K562 (cell line): ENCODE data around the gene TPD52L1. TPM values are rescaled to one million over a fixed set of nuclear protein-coding genes. Genes with fewer than 3 reads are reported as not detected.

Source experiments
- CBFB ChIP-seq: sonication (generic); formaldehyde crosslinking; IDR thresholded peaks from 2 replicates; pipeline ENCODE4 v1.4.0; 2020; ENCODE audit warnings: mild to moderate bottlenecking, missing genetic modification reagents
- CREM ChIP-seq: IDR thresholded peaks from 2 replicates; pipeline ENCODE4 v1.6.1; 2014; ENCODE audit warnings: antibody characterized with exemption, low read depth
- ELK3 ChIP-seq: fragments of 450-650 bp; formaldehyde crosslinking; IDR thresholded peaks from 2 replicates; pipeline ENCODE4 v1.4.0; 2020; ENCODE audit warnings: mild to moderate bottlenecking
- ETV1 ChIP-seq: fragments of 450-650 bp; conservative IDR thresholded peaks from 2 replicates; pipeline ENCODE4 v1.6.1; 2016; ENCODE audit warnings: missing genetic modification characterization, control low read depth, low read depth, missing compliant biosample characterization
- ETV6 ChIP-seq, 3 experiments: fragments of 150-350 bp in 1 of 3; sonication (generic) in 1 of 3; formaldehyde crosslinking in 1 of 3; IDR thresholded peaks; 2 replicates each; pipeline versions ENCODE4 v1.6.1 to v1.8.0; 2014 to 2022; ENCODE audit warnings: borderline replicate concordance in 2 of 3, low read depth in 2 of 3, antibody characterized with exemption in 1 of 3, low read length in 1 of 3, mild to moderate bottlenecking in 1 of 3, missing genetic modification reagents in 1 of 3
- HDAC3 ChIP-seq: fragments of 450-650 bp; IDR thresholded peaks from 2 replicates; pipeline ENCODE4 v1.6.1; 2018; ENCODE audit warnings: borderline replicate concordance, mild to moderate bottlenecking, moderate library complexity; ENCODE audit not compliant: partially characterized antibody
- JUND ChIP-seq, 2 experiments: IDR thresholded peaks; 2 replicates in 1 of 2; 3 replicates in 1 of 2; pipeline ENCODE4 v1.6.1; 2011; ENCODE audit warnings: borderline replicate concordance in 2 of 2, low read depth in 2 of 2, low read length in 2 of 2, improper control_type of control experiment in 1 of 2, missing biosample characterization in 1 of 2, missing genetic modification characterization in 1 of 2, missing genetic modification reagents in 1 of 2
- KLF16 ChIP-seq: IDR thresholded peaks from 2 replicates; pipeline ENCODE4 v1.6.1; 2016; ENCODE audit warnings: antibody characterized with exemption
- MEIS2 ChIP-seq: fragments of 450-650 bp; IDR thresholded peaks from 2 replicates; pipeline ENCODE4 v1.6.1; 2014; ENCODE audit warnings: mild to moderate bottlenecking; ENCODE audit not compliant: partially characterized antibody
- MIER1 ChIP-seq: fragments of 450-650 bp; IDR thresholded peaks from 2 replicates; pipeline ENCODE4 v1.6.1; 2016; ENCODE audit warnings: antibody characterized with exemption, mild to moderate bottlenecking, low read depth
- MTF1 ChIP-seq: fragments of 250-450 bp; sonication (Bioruptor Pico); IDR thresholded peaks from 2 replicates; pipeline ENCODE4 v1.9.0; 2021; ENCODE audit warnings: moderate library complexity, mild to moderate bottlenecking, inconsistent platforms, borderline replicate concordance
- NBN ChIP-seq: fragments of 450-650 bp; IDR thresholded peaks from 2 replicates; pipeline ENCODE4 v1.6.1; 2016; ENCODE audit warnings: low read depth, mild to moderate bottlenecking
- PURB ChIP-seq: sonication (generic); formaldehyde crosslinking; IDR thresholded peaks from 2 replicates; pipeline ENCODE4 v1.9.0; 2021; ENCODE audit warnings: low read depth, mild to moderate bottlenecking, missing genetic modification reagents
- RAD51 ChIP-seq: fragments of 450-650 bp; IDR thresholded peaks from 2 replicates; pipeline ENCODE4 v1.7.1; 2016; ENCODE audit warnings: low read depth, mild to moderate bottlenecking, borderline replicate concordance
- SMAD4 ChIP-seq: fragments of 250-450 bp; sonication (Bioruptor Pico); conservative IDR thresholded peaks from 2 replicates; pipeline ENCODE4 v1.8.0; 2021; ENCODE audit warnings: inconsistent platforms, mild to moderate bottlenecking, moderate library complexity
- SNRNP70 ChIP-seq: fragments of 200-400 bp; formaldehyde crosslinking; optimal IDR thresholded peaks from 2 replicates; pipeline ENCODE3; 2017; ENCODE audit warnings: low read depth, low read length
- TSC22D4 ChIP-seq: fragments of 450-650 bp; IDR thresholded peaks from 2 replicates; pipeline ENCODE4 v1.6.1; 2016; ENCODE audit warnings: missing genetic modification characterization, missing biosample characterization, control low read depth
- ZNF384 ChIP-seq: IDR thresholded peaks from 2 replicates; pipeline ENCODE4 v1.6.1; 2012; ENCODE audit warnings: low read depth, low read length, improper control_type of control experiment
- ZNF830 ChIP-seq: fragments of 250-450 bp; sonication (Bioruptor Pico); IDR thresholded peaks from 2 replicates; pipeline ENCODE4 v1.5.0; 2021; ENCODE audit warnings: mild to moderate bottlenecking
- ZSCAN29 ChIP-seq: fragments of 450-650 bp; IDR thresholded peaks from 2 replicates; pipeline ENCODE4 v1.6.1; 2017
- polyA plus RNA-seq, 8 experiments: library from polyadenylated mRNA; depleted of rRNA in 4 of 8; stranded (reverse) in 5 of 8; unstranded in 3 of 8; fragments of >200 nt; fragmentation: Nextera tagmentation in 2 of 8; fragmentation: Illumina TruSeq in 1 of 8; extraction: Ambion mirVana in 2 of 8; extraction: Trizol in 1 of 8; gene quantifications; 2 replicates each; pipeline versions ENCODE4 v1.2.1 to v1.2.3, GENCODE V29; 2011 to 2014; ENCODE audit warnings: inconsistent platforms in 1 of 8, missing spikeins in 1 of 8
- total RNA-seq, 7 experiments: library from RNA; depleted of rRNA in 6 of 7; stranded (reverse); fragments of >200 nt in 6 of 7; fragmentation: Illumina TruSeq in 2 of 7; extraction: Trizol in 2 of 7; gene quantifications; 2 replicates each; pipeline versions ENCODE4 v1.2.1 to v1.2.3, GENCODE V29; 2011 to 2021; ENCODE audit warnings: low replicate concordance in 1 of 7
- TF ChIP-seq, protein P1 (sequence below), 2 experiments: IDR thresholded peaks; 2 replicates each; pipeline ENCODE4 v1.6.1; 2012; ENCODE audit warnings: improper control_type of control experiment in 2 of 2, low read depth in 2 of 2, low read length in 2 of 2, borderline replicate concordance in 1 of 2
- TF ChIP-seq, protein P2 (sequence below): IDR thresholded peaks from 2 replicates; pipeline ENCODE4 v1.6.1; 2011; ENCODE audit warnings: borderline replicate concordance, low read depth, mild to moderate bottlenecking, moderate library complexity, low read length; ENCODE audit not compliant: insufficient read depth, poor library complexity, severe bottlenecking

The TPD52L1 gene
- total and polyA plus RNA-seq, 9 of the 15 experiments (the other 6 are each of a cell fraction or from before 2014, with no cell fraction given): 12.9 to 149 (median 75.7) TPM

GRCh38 chr6:125153391-125154117 is at the start of gene TPD52L1 (continued):
- TF ChIP-seq ZNF384 (0 out of 2 replicates have a peak, but pooled peaks have one; percentile 30), KLF16 (peak; percentile 87), PURB (no peak), TSC22D4 (tag) (no peak), HDAC3 (no peak), JUND (IDR thresholded peaks at IDR 0.05; ENCODE audit: borderline replicate concordance, low read depth, low read length) (peak; percentile 26; the same call in 1 of the 2 replicates), JUND (tag; IDR thresholded peaks at IDR 0.05; ENCODE audit: borderline replicate concordance, low read depth, low read length) (peak; percentile 21; the same call in 1 of the 3 replicates), CBFB (CRISPR knock-in tag) (no peak), CREM (peak; percentile 39; the same call in 1 of the 2 replicates), RAD51 (no peak), MIER1 (no peak), SMAD4 (CRISPR knock-in tag) (peak; percentile 80), ETV6 (IDR thresholded peaks at IDR 0.05; ENCODE audit: borderline replicate concordance in 1 of 2, low read depth in 2 of 2, low read length in 1 of 2) (no peak), ETV6 (CRISPR knock-in tag; IDR thresholded peaks at IDR 0.05; ENCODE audit: borderline replicate concordance) (0 out of 2 replicates have a peak, but pooled peaks have one; percentile 54), SNRNP70 (no peak), ETV1 (peak; percentile 62; the same call in 1 of the 2 replicates), NBN (no peak; the same call in 1 of the 2 replicates), ZNF830 (CRISPR knock-in tag) (no peak), MTF1 (CRISPR knock-in tag) (no peak), ELK3 (CRISPR knock-in tag) (no peak), ZSCAN29 (no peak), MEIS2 (no peak)
- TF ChIP-seq, protein P1, sequence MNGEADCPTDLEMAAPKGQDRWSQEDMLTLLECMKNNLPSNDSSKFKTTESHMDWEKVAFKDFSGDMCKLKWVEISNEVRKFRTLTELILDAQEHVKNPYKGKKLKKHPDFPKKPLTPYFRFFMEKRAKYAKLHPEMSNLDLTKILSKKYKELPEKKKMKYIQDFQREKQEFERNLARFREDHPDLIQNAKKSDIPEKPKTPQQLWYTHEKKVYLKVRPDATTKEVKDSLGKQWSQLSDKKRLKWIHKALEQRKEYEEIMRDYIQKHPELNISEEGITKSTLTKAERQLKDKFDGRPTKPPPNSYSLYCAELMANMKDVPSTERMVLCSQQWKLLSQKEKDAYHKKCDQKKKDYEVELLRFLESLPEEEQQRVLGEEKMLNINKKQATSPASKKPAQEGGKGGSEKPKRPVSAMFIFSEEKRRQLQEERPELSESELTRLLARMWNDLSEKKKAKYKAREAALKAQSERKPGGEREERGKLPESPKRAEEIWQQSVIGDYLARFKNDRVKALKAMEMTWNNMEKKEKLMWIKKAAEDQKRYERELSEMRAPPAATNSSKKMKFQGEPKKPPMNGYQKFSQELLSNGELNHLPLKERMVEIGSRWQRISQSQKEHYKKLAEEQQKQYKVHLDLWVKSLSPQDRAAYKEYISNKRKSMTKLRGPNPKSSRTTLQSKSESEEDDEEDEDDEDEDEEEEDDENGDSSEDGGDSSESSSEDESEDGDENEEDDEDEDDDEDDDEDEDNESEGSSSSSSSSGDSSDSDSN (IDR thresholded peaks at IDR 0.05; ENCODE audit: borderline replicate concordance in 1 of 2, low read depth in 2 of 2, low read length in 2 of 2): peak in 1 of 2 experiments; percentile 84; a peak in 1 of 4 replicates
- TF ChIP-seq, protein P2, sequence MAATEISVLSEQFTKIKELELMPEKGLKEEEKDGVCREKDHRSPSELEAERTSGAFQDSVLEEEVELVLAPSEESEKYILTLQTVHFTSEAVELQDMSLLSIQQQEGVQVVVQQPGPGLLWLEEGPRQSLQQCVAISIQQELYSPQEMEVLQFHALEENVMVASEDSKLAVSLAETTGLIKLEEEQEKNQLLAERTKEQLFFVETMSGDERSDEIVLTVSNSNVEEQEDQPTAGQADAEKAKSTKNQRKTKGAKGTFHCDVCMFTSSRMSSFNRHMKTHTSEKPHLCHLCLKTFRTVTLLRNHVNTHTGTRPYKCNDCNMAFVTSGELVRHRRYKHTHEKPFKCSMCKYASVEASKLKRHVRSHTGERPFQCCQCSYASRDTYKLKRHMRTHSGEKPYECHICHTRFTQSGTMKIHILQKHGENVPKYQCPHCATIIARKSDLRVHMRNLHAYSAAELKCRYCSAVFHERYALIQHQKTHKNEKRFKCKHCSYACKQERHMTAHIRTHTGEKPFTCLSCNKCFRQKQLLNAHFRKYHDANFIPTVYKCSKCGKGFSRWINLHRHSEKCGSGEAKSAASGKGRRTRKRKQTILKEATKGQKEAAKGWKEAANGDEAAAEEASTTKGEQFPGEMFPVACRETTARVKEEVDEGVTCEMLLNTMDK: peak; percentile 97
